Measurements from ENCODE around the gene DGKZ. TPM values are rescaled to one million over a fixed set of nuclear protein-coding genes. Genes with fewer than 3 reads are reported as not detected.

The DGKZ gene
- total and polyA plus RNA-seq, 12 donors: 12.4 to 160 (median 44.0) TPM

DNA sequence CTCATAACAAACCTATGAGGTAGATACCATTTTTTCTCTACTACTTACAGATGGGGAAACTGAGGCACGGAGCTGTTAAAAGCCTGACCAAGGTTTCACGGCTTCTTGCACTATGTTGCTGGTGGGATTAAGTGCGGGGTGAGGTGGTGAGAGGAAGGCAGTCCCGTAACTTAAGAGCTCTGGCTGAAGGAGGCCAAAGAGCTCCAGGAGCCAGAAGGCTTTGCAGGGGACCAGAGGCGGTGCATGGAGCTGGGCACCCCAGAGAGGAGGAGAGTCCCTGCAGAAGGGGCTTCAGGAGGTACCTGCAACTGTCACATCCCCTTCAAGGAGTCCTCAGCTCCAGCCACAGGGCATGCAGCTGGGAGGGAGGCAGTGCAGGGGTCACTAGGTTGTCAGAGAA lies 40.2 kb downstream of the DGKZ start:
- Histone ChIP-seq H3K27ac (no peak overlapping the region), H3K36me3 (replicated peaks in 1 of 2) (no peaks in the 10 kb centered on the region), H3K4me3 (no peak overlapping the region), H3K9me3 (replicated peaks in 1 of 3) (no peaks in the 10 kb centered on the region), H3K27me3 (peaks cover 19% of the 10 kb centered on the region), H3K4me1 (replicated peaks in 1 of 2) (peaks cover 14 to 38% of the 10 kb centered on the region in 2 donors)
- WGBS, 4 donors: 81 to 82% (median 81%) methylated on average over 5 of the region's 5 CpGs
- DNase-seq: peak in 2 of 7 donors; percentile 12 to 15
- intact Hi-C loops (cut with DNase I): loop anchor here (5.0 to 10.0 kb wide), 2 partner anchors 150 to 217 kb away; no protein-coding TSS in a partner anchor
- TF ChIP-seq POLR2A (IDR thresholded peaks at IDR 0.05): no peak
- TF ChIP-seq, protein P1, sequence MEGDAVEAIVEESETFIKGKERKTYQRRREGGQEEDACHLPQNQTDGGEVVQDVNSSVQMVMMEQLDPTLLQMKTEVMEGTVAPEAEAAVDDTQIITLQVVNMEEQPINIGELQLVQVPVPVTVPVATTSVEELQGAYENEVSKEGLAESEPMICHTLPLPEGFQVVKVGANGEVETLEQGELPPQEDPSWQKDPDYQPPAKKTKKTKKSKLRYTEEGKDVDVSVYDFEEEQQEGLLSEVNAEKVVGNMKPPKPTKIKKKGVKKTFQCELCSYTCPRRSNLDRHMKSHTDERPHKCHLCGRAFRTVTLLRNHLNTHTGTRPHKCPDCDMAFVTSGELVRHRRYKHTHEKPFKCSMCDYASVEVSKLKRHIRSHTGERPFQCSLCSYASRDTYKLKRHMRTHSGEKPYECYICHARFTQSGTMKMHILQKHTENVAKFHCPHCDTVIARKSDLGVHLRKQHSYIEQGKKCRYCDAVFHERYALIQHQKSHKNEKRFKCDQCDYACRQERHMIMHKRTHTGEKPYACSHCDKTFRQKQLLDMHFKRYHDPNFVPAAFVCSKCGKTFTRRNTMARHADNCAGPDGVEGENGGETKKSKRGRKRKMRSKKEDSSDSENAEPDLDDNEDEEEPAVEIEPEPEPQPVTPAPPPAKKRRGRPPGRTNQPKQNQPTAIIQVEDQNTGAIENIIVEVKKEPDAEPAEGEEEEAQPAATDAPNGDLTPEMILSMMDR (IDR thresholded peaks at IDR 0.05): no peak

DNA sequence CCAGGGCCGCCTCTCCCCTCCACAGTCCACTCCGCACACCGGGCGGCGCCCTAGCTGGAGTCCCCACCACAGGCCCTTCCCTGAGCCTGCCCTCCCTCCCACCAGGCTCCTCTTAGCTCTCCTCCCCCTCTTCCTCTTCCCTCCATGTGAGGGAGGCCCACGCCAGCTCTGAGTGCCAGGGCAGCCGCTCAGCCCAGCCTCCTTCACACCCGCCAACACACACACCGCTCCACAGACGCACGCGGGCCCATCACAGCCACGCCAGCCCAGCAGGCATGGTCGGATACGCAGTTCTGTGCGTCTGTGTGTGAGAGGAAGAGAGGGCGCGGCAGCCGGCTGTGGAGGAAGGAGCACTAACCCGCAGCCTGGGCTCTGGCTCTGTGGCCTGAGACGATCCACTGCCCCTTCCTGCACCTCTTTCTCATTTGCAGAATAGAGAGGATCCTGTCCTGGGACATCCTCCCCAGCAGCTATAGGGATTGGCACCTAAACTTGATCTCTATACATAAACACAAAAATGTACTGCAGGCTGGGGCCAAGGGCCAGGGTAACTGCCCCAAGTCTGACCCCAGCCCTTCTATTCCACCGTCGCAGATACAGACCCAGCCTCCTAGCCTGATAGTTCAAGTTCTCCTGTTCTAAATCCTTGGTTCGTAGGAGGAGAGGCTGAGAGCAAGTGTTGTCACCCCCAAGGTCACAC lies 40.8 kb downstream of the DGKZ start:
- peaks cover 19 to 38% of the 10 kb centered on the region in 2 donors for H3K4me1 ChIP-seq (replicated peaks in 1 of 2)
- peaks cover 19% of the 10 kb centered on the region for H3K27me3 ChIP-seq

DNA sequence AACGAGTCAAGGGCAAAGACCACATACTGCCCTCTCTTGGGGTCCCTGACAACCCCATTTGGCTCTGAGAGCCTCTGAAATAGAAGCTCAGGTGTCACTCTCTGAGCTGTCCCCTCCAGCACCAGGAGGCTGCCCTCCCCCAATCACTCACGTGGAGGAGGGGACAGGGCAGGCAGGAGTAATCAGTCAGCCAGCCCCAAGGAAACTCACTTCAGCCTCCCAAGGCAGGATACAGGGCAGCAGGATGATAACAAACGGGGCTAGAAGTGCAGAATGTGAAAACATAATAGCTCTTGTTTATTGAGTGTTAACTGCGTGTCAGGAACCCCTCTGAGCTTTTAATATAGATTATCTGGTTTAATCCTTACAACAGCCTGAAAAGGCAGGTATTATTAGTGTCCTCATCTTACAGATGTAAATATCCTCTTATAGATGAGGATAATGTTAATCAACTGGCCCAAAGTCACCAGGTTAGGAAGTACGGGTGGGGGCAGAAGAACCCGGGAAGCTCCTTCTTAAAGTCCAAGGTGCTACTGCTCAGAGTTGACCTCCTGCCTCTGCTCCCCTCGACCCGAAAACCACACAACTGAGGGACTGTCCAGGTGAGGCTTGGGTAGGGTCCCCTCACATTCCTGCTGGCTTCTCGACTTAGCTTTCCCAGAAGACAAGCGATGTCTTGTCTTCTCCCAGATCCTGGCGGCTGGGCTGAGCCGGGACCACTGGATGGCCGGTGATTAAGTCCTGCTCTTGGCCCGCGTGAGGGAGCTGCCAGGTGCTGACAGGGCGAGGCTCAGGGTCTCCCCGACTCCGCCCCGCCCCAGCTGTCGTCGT lies 41.6 kb downstream of the DGKZ start:
- H3K27ac ChIP-seq: no peak overlapping the region
- intact Hi-C loops (cut with DNase I): loop anchor here (5.0 to 10.0 kb wide), 2 partner anchors 148 to 216 kb away; no protein-coding TSS in a partner anchor
- H3K27me3 ChIP-seq: peaks cover 19% of the 10 kb centered on the region
- peaks cover 19 to 40% of the 10 kb centered on the region in 2 donors for H3K4me1 ChIP-seq (replicated peaks in 1 of 2)
- WGBS, 4 donors: 10 to 13% (median 11%) methylated on average over 7 to 21 of the region's 21 CpGs
- DNase-seq: no peak
- H3K4me3 ChIP-seq: no peak overlapping the region
- no peaks in the 10 kb centered on the region for H3K9me3 ChIP-seq (replicated peaks in 1 of 3)
- TF ChIP-seq, protein P1 (IDR thresholded peaks at IDR 0.05): no peak
- TF ChIP-seq POLR2A (IDR thresholded peaks at IDR 0.05): no peak
- no peaks in the 10 kb centered on the region for H3K36me3 ChIP-seq (replicated peaks in 1 of 2)

More for the DNA sequence above, 40.8 kb downstream of the DGKZ start:
- WGBS, 4 donors: 45 to 56% (median 47%) methylated on average over 13 to 24 of the region's 24 CpGs
- Histone ChIP-seq H3K27ac (no peak overlapping the region), H3K4me3 (no peak overlapping the region), H3K36me3 (replicated peaks in 1 of 2) (no peaks in the 10 kb centered on the region), H3K9me3 (replicated peaks in 1 of 3) (no peaks in the 10 kb centered on the region)
- intact Hi-C loops (cut with DNase I): loop anchor here (5.0 to 10.0 kb wide), 2 partner anchors 149 to 217 kb away; no protein-coding TSS in a partner anchor
- TF ChIP-seq, protein P1 (IDR thresholded peaks at IDR 0.05): no peak
- no peak for TF ChIP-seq POLR2A (IDR thresholded peaks at IDR 0.05)
- peak in 2 of 7 donors; percentile 13 to 22 for DNase-seq
